Spleen (tissue), 11 donors: ENCODE results near the gene CLEC11A. TPM values are rescaled to one million over a fixed set of nuclear protein-coding genes. Genes with fewer than 3 reads are reported as not detected.
A peak's percentile ranks its signal among the peaks of the same experiment; 100 is the strongest.

ENCODE experiments used
- DNase-seq: peaks from one replicate; pipeline ENCODE4 v3.0.0-alpha.2; 2020
- H3K27ac ChIP-seq, 8 donors: fragments of 200-600 bp; sonication (generic) in 7 of 8; 1 replicate in 4 of 8; 2 replicates in 4 of 8; pipeline versions ENCODE4 v1.5.0 to v1.8.0; 2016 to 2021; ENCODE audit warnings: inconsistent platforms in 4 of 8, mild to moderate bottlenecking in 4 of 8, moderate library complexity in 1 of 8
- H3K27me3 ChIP-seq, 7 donors: fragments of 200-600 bp; sonication (generic) in 6 of 7; replicated peaks in 1 of 7; 1 replicate in 4 of 7; 2 replicates in 3 of 7; pipeline versions ENCODE4 v1.5.0 to v1.8.0; 2016 to 2021; ENCODE audit warnings: inconsistent platforms in 3 of 7, mild to moderate bottlenecking in 1 of 7
- H3K36me3 ChIP-seq, 6 donors: fragments of 200-600 bp; sonication (generic) in 5 of 6; 1 replicate in 4 of 6; 2 replicates in 2 of 6; pipeline versions ENCODE4 v1.5.0 to v1.8.0; 2016 to 2021; ENCODE audit warnings: inconsistent platforms in 2 of 6
- H3K4me1 ChIP-seq, 6 donors: fragments of 200-600 bp; sonication (generic) in 5 of 6; 1 replicate in 3 of 6; 2 replicates in 3 of 6; pipeline versions ENCODE4 v1.5.0 to v1.8.0; 2016 to 2021; ENCODE audit warnings: inconsistent platforms in 3 of 6
- H3K4me3 ChIP-seq, 8 donors: fragments of 200-600 bp; sonication (generic) in 7 of 8; 1 replicate in 4 of 8; 2 replicates in 4 of 8; pipeline versions ENCODE4 v1.5.0 to v1.8.0; 2016 to 2021; ENCODE audit warnings: inconsistent platforms in 4 of 8, mild to moderate bottlenecking in 4 of 8, moderate library complexity in 2 of 8
- H3K9me3 ChIP-seq, 8 donors: fragments of 200-600 bp; sonication (generic) in 7 of 8; 1 replicate in 4 of 8; 2 replicates in 4 of 8; pipeline versions ENCODE4 v1.5.0 to v1.8.0; 2016 to 2021; ENCODE audit warnings: inconsistent platforms in 4 of 8
- POLR2A ChIP-seq, 3 donors: fragments of 450-650 bp; IDR thresholded peaks; one replicate each; pipeline ENCODE4 v1.5.1; 2017; ENCODE audit warnings: antibody characterized with exemption in 3 of 3, mild to moderate bottlenecking in 1 of 3
- POLR2AphosphoS5 ChIP-seq, 3 donors: sonication (generic); formaldehyde crosslinking; IDR thresholded peaks; one replicate each; pipeline ENCODE4 v1.5.1; 2017; ENCODE audit warnings: antibody characterized with exemption in 3 of 3
- WGBS, 5 donors: extraction: QIAGEN DNeasy Blood & Tissue Kit in 3 of 5; methylation state at CpG; one replicate each; pipeline versions ENCODE4 v1.1.5 to v1.1.7; 2013 to 2018; 5-methylcytosine and 5-hydroxymethylcytosine counted together
- intact Hi-C: fragments of 100-400 bp; cut with DNase I; formaldehyde crosslinking; loops from one replicate; pipeline ENCODE4 v1.15.0; 2023; ENCODE audit warnings: low total_unique reads
- polyA plus RNA-seq, 3 donors: library from polyadenylated mRNA; stranded (reverse); fragments of 200-250 nt; gene quantifications; one replicate each; pipeline ENCODE4 v1.2.1, GENCODE V29; 2013
- total RNA-seq, 7 donors: library from RNA; depleted of rRNA in 3 of 7; stranded (reverse); fragments of >200 nt in 3 of 7; fragmentation: NEBNext Ultra II Directional in 4 of 7; extraction: Animal tissue kit (Norgen Biotek cat#: 25700) in 4 of 7; gene quantifications; one replicate each; pipeline versions ENCODE4 v1.1.0 to v1.2.1, GENCODE V29; 2016 to 2021
- TF ChIP-seq, protein P1 (sequence below), 11 experiments: fragments of 200-600 bp in 7 of 11; fragments of 450-650 bp in 4 of 11; sonication (generic) in 4 of 11; IDR thresholded peaks in 8 of 11; conservative IDR thresholded peaks in 3 of 11; 1 replicate in 7 of 11; 2 replicates in 4 of 11; pipeline versions ENCODE4 v1.4.0 to v1.8.0; 2016 to 2021; ENCODE audit warnings: antibody characterized with exemption in 11 of 11, inconsistent platforms in 4 of 11, mild to moderate bottlenecking in 1 of 11
- donor health status: healthy with polysubstance abuse.
- donor health status: DM: no; HTN: no; CAD: no; lungs with moderate emphysema.
- donor health status: DM: no; HTN: no; CAD: no.
- donor health status: Bipolar disorder and iron deficiency.
- donor health status: healthy.
- donor health status: DM: no; HTN: no; CAD: no.
- donor health status: DM: yes; HTN: yes; CAD: no.

The CLEC11A gene
- total and polyA plus RNA-seq, 10 donors: 6.2 to 10.7 (median 8.9) TPM

DNA sequence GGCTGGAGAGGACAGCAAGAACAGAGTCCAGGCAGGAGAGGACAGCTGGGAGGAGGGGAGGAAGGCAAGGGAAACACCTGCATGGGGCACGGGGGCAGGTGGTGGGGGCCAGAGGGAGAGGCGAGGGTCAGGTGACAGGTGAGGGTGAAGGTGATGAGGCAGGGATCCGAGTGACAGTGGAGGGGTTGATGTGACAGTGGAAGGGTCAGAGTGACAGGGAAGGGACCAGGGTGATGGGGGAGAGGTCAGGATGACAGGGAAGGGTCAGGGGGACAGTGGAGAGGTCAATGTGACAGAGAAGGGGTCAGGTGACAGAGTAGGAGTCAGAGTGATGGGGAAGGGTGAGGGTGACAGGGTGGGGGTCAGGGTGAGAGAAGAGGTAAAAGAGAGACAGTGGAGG, 44.8 kb upstream of the CLEC11A start:
- intact Hi-C loops: no loop called here
- no peak for TF ChIP-seq POLR2AphosphoS5 (IDR thresholded peaks at IDR 0.05)
- TF ChIP-seq, protein P1, sequence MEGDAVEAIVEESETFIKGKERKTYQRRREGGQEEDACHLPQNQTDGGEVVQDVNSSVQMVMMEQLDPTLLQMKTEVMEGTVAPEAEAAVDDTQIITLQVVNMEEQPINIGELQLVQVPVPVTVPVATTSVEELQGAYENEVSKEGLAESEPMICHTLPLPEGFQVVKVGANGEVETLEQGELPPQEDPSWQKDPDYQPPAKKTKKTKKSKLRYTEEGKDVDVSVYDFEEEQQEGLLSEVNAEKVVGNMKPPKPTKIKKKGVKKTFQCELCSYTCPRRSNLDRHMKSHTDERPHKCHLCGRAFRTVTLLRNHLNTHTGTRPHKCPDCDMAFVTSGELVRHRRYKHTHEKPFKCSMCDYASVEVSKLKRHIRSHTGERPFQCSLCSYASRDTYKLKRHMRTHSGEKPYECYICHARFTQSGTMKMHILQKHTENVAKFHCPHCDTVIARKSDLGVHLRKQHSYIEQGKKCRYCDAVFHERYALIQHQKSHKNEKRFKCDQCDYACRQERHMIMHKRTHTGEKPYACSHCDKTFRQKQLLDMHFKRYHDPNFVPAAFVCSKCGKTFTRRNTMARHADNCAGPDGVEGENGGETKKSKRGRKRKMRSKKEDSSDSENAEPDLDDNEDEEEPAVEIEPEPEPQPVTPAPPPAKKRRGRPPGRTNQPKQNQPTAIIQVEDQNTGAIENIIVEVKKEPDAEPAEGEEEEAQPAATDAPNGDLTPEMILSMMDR (IDR thresholded peaks at IDR 0.05 in 8 of 11, conservative IDR thresholded peaks at IDR 0.05 in 3 of 11): no peak
- Histone ChIP-seq H3K36me3 (no peaks in the 10 kb centered on the region), H3K9me3 (peaks cover 0 to 18% (median 6%) of the 10 kb centered on the region in 8 donors), H3K27me3 (peaks cover 0 to 76% (median 0%) of the 10 kb centered on the region in 7 donors), H3K4me1 (peaks cover 0 to 8% (median 6%) of the 10 kb centered on the region in 6 donors), H3K27ac (no peak overlapping the region), H3K4me3 (no peak overlapping the region)
- WGBS, 5 donors: 48 to 62% (median 55%) methylated on average over 3 of the region's 3 CpGs
- no peak for DNase-seq

DNA sequence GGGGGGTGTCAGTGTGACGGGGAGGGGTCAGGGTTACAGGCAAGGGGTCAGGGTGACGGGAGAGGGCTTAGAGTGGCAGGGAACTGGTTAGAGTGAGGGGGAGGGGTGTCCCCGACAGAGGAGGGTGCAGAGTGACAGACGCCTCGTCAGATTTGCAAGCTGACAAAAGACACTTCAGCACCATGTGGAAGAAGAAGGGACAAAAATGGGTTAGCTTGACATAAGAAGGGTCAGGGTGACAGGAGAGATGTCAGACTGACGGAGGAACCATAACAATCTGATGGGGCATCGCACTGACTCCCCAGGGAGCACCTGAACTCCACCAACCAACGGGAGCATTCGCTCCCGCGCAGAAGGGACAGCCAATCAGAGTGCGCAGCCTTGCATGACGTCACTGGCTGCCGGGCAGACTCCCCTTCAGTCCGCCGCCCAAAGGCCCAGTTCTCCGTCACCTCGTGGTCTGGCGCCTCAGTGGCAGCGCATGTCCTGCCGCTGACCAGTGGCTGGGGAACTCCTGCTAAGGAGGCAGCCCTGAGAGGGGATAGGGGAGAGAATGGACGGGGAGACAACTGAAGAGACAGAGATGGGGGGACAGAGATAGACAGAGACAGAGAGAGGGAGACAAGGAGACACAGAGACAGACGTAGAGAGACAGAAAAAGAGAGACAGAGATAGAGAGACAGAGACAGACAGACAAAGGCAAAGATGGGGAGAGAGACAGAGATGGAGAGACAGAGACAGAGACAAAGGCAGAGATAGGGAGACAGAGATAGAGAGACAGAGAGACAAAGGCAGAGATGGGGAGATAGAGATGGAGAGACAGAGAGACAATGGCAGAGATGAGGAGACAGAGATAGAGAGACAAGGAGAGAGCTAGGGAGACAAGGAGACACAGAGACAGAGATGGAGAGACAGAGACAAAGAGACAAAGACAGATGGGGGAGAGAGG, 43.7 kb upstream of the CLEC11A start:
- peaks cover 0 to 8% (median 6%) of the 10 kb centered on the region in 6 donors for H3K4me1 ChIP-seq
- H3K4me3 ChIP-seq: peak overlapping the region in 1 of 8 donors; percentile 15
- peaks cover 0 to 18% (median 6%) of the 10 kb centered on the region in 8 donors for H3K9me3 ChIP-seq
- intact Hi-C loops: no loop called here
- H3K36me3 ChIP-seq: no peaks in the 10 kb centered on the region
- peaks cover 0 to 77% (median 0%) of the 10 kb centered on the region in 7 donors for H3K27me3 ChIP-seq
- peak; percentile 92 for DNase-seq
- peak overlapping the region in 2 of 8 donors; percentile 23 to 26 for H3K27ac ChIP-seq
- WGBS, 5 donors: 9 to 17% (median 14%) methylated on average over 23 of the region's 23 CpGs
- peak in 2 of 3 donors; percentile 51 to 62 for TF ChIP-seq POLR2AphosphoS5 (IDR thresholded peaks at IDR 0.05)
- TF ChIP-seq, protein P1 (IDR thresholded peaks at IDR 0.05 in 8 of 11, conservative IDR thresholded peaks at IDR 0.05 in 3 of 11): no peak

DNA sequence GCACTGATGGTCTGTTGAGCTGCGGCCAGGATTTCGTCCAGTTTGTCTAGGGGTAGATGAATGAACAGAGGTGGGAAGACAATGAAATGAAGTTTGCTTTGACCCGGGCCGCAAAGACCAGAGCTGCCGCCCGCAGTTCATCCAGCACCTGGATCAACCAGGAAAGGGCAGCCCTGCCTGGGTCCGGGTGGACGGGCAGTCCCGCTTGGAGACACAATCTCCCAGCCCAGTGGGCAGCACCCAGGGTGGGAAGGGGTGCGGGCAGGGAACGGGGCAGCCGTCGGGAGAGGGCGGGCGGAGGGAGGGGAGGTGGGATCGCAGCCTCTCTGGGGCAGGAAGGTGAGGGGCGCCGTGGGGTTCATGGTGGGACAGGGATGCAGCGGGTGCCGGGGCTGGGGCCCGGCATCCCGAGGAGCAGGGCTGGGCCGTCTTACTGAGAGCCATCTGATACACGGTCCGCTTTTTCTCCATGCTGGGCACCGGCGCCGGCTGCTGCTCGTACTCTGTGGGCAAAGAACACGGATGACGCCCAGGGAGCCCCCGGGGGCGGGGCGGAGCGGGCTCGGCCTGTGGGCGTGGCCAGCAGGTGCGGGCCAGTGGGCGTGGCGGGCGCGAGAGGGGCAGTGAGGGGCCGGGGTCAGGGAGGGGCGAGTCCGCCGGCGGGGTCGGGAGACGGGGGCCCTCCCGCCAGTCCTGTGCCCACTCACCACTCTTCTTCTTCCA, 36.7 kb upstream of the CLEC11A start:
- Histone ChIP-seq H3K36me3 (no peaks in the 10 kb centered on the region), H3K27ac (no peak overlapping the region), H3K9me3 (no peaks in the 10 kb centered on the region), H3K4me1 (no peaks in the 10 kb centered on the region), H3K4me3 (no peak overlapping the region), H3K27me3 (peaks cover 0 to 100% (median 30%) of the 10 kb centered on the region in 7 donors)
- TF ChIP-seq, protein P1 (IDR thresholded peaks at IDR 0.05 in 8 of 11, conservative IDR thresholded peaks at IDR 0.05 in 3 of 11): no peak
- TF ChIP-seq POLR2AphosphoS5 (IDR thresholded peaks at IDR 0.05) (no peak), POLR2A (IDR thresholded peaks at IDR 0.05) (no peak)
- peak; percentile 52 for DNase-seq
- WGBS, 5 donors: 20 to 35% (median 25%) methylated on average over 29 to 50 of the region's 50 CpGs
- intact Hi-C loops: no loop called here

DNA sequence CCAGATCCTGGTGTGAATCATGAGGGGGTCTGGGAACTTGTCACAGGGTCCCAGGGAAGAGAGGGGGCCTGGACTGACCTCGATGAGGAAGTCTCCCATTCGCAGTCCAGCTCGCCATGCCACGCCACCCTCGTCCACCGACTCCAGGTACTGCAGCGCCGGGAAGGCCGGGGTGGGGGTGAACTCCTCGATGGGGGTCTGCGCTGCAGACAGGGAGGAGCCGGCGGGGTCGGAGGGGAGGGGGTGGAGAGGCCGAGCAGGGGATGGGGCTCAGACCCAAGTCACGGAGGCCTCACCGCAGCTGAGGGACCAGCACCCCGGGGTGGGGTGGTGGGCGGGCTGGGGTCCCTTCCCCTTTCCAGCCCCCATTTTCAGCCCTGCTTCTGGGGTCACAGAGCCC, 34.4 kb upstream of the CLEC11A start:
- WGBS, 5 donors: 57 to 79% (median 68%) methylated on average over 6 to 19 of the region's 19 CpGs
- Histone ChIP-seq H3K4me1 (no peaks in the 10 kb centered on the region), H3K36me3 (no peaks in the 10 kb centered on the region), H3K4me3 (no peak overlapping the region), H3K27me3 (peaks cover 0 to 100% (median 36%) of the 10 kb centered on the region in 7 donors), H3K9me3 (no peaks in the 10 kb centered on the region), H3K27ac (no peak overlapping the region)
- DNase-seq: no peak
- intact Hi-C loops: no loop called here
- TF ChIP-seq, protein P1 (IDR thresholded peaks at IDR 0.05 in 8 of 11, conservative IDR thresholded peaks at IDR 0.05 in 3 of 11): no peak
- no peak for TF ChIP-seq POLR2A (IDR thresholded peaks at IDR 0.05)
- TF ChIP-seq POLR2AphosphoS5 (IDR thresholded peaks at IDR 0.05): no peak
